BLaER1 treated with 17β-estradiol and CSF1 and Interleukin-3, amounts not matched to agents 10 nM and 100 nM (cell line): ENCODE measurements around the gene FAM76B.
A peak's percentile ranks its signal among the peaks of the same experiment; 100 is the strongest.

Experiments
- H3K27ac ChIP-seq, 11 experiments: shearing (Covaris generic); formaldehyde crosslinking; 2 replicates each; pipeline ENCODE4 v1.8.1; 2022
- H3K27me3 ChIP-seq, 11 experiments: shearing (Covaris generic); formaldehyde crosslinking; 2 replicates each; pipeline ENCODE4 v1.8.1; 2022
- H3K36me3 ChIP-seq, 11 experiments: shearing (Covaris generic); formaldehyde crosslinking; 2 replicates each; pipeline ENCODE4 v1.8.1; 2022
- H3K4me1 ChIP-seq, 10 experiments: shearing (Covaris generic); formaldehyde crosslinking; 2 replicates each; pipeline ENCODE4 v1.8.1; 2022
- H3K4me2 ChIP-seq, 11 experiments: shearing (Covaris generic); formaldehyde crosslinking; 2 replicates each; pipeline ENCODE4 v1.8.1; 2022
- H3K4me3 ChIP-seq, 10 experiments: shearing (Covaris generic); formaldehyde crosslinking; 2 replicates each; pipeline ENCODE4 v1.8.1; 2022
- H3K9ac ChIP-seq, 11 experiments: shearing (Covaris generic); formaldehyde crosslinking; 2 replicates each; pipeline ENCODE4 v1.8.1; 2022
- H3K9me3 ChIP-seq, 11 experiments: shearing (Covaris generic); formaldehyde crosslinking; replicated peaks in 1 of 11; 2 replicates each; pipeline ENCODE4 v1.8.1; 2022
- H4K20me1 ChIP-seq, 11 experiments: shearing (Covaris generic); formaldehyde crosslinking; 2 replicates each; pipeline ENCODE4 v1.8.1; 2022
- Cebpa-rat ChIP-seq, 11 experiments: shearing (Covaris generic); IDR thresholded peaks; 2 replicates each; pipeline ENCODE4 v1.8.1; 2022

FAM76B gene

DNA sequence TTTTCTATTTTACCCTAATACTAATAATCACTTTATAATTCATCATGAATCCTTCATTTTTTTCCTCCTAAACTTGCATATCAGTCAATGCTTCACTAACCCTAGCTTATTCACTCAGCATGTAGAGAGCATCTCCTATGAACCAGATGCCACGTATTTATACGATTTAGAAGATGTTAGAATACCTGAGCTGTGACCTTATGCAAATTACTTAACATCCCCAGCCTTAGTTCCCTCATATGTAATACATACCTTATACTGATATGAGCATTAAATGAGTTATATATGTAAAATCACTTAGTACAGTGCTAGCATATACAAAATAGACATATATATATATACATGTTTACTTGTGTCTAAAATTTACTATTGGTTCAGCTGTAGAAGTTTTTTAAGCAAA, 9.0 kb downstream of the FAM76B start:
- H3K9ac ChIP-seq = no peak overlapping the region
- TF ChIP-seq Cebpa-rat (IDR thresholded peaks at IDR 0.05) = no peak
- no peak overlapping the region for H3K27ac ChIP-seq
- no peak overlapping the region for H3K4me3 ChIP-seq
- H3K4me1 ChIP-seq = peaks cover 0 to 3% (median 0%) of the 10 kb centered on the region in 10 experiments; a peak in 2 of 20 replicates
- no peaks in the 10 kb centered on the region for H3K9me3 ChIP-seq
- peaks cover 0 to 12% (median 0%) of the 10 kb centered on the region in 11 experiments; a peak in 2 of 22 replicates for H4K20me1 ChIP-seq
- H3K27me3 ChIP-seq = no peaks in the 10 kb centered on the region
- peaks cover 86 to 100% (median 98%) of the 10 kb centered on the region in 11 experiments for H3K36me3 ChIP-seq
- H3K4me2 ChIP-seq = no peak overlapping the region

- Histone ChIP-seq H3K9me3 (no peaks in the 10 kb centered on the region), H3K27ac (no peak overlapping the region), H4K20me1 (peaks cover 0 to 12% (median 0%) of the 10 kb centered on the region in 11 experiments; a peak in 2 of 22 replicates), H3K36me3 (peaks cover 86 to 100% (median 98%) of the 10 kb centered on the region in 11 experiments), H3K4me1 (peaks cover 0 to 3% (median 0%) of the 10 kb centered on the region in 10 experiments; a peak in 2 of 20 replicates), H3K4me3 (no peak overlapping the region), H3K27me3 (no peaks in the 10 kb centered on the region), H3K4me2 (no peak overlapping the region), H3K9ac (no peak overlapping the region)
- TF ChIP-seq Cebpa-rat (IDR thresholded peaks at IDR 0.05) = no peak
These were observed 10.9 kb downstream of the FAM76B start for GRCh38 chr11:95778699-95779098.

GRCh38 chr11:95776859-95777258, 12.7 kb downstream of the FAM76B start:
- no peak overlapping the region for H3K9ac ChIP-seq
- H3K36me3 ChIP-seq = peaks cover 78 to 96% (median 93%) of the 10 kb centered on the region in 11 experiments

DNA sequence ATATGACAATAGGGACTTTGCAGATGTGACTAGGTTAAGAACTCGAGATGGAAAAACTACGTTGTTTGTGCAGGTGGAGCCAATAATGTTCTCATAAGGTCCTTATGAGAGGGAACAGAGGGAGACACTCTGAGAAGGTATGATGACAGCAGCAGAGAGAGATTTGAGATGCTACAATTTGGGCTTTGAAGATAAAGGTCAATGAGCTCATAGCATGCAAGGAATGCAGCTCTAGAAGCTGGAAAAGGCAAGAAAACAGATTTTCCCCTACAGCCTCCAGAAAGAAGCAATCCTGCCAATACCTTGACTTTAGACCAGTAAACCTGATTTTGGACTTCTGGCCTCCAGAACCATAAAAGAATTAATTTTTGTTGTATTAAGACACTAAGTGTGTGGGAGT, 21.1 kb downstream of the FAM76B start:
- TF ChIP-seq Cebpa-rat (IDR thresholded peaks at IDR 0.05) = no peak
- Histone ChIP-seq H3K4me2 (peak overlapping the region in 2 of 11 experiments; percentile 60 to 69; a peak in 1 of 22 replicates), H3K4me1 (peaks cover 0 to 23% (median 13%) of the 10 kb centered on the region in 10 experiments; a peak in 14 of 20 replicates), H3K36me3 (peaks cover 21 to 53% (median 32%) of the 10 kb centered on the region in 11 experiments; a peak in 21 of 22 replicates), H3K4me3 (no peak overlapping the region), H3K27me3 (no peaks in the 10 kb centered on the region), H3K9me3 (no peaks in the 10 kb centered on the region), H4K20me1 (no peaks in the 10 kb centered on the region), H3K9ac (no peak overlapping the region), H3K27ac (no peak overlapping the region)

More at GRCh38 chr11:95776859-95777258, 12.7 kb downstream of the FAM76B start:
- Histone ChIP-seq H3K4me2 (no peak overlapping the region), H3K27ac (no peak overlapping the region), H3K9me3 (no peaks in the 10 kb centered on the region), H3K4me1 (no peaks in the 10 kb centered on the region), H4K20me1 (peaks cover 0 to 12% (median 0%) of the 10 kb centered on the region in 11 experiments; a peak in 1 of 22 replicates), H3K27me3 (no peaks in the 10 kb centered on the region), H3K4me3 (no peak overlapping the region)
- no peak for TF ChIP-seq Cebpa-rat (IDR thresholded peaks at IDR 0.05)

- Histone ChIP-seq H4K20me1 (no peaks in the 10 kb centered on the region), H3K27me3 (no peaks in the 10 kb centered on the region), H3K27ac (no peak overlapping the region), H3K9me3 (no peaks in the 10 kb centered on the region), H3K4me1 (peaks cover 0 to 23% (median 13%) of the 10 kb centered on the region in 10 experiments; a peak in 14 of 20 replicates), H3K36me3 (peaks cover 15 to 47% (median 27%) of the 10 kb centered on the region in 11 experiments; a peak in 19 of 22 replicates), H3K4me2 (peak overlapping the region in 8 of 11 experiments; percentile 8 to 75 (median 56); a peak in 12 of 22 replicates), H3K4me3 (no peak overlapping the region), H3K9ac (no peak overlapping the region)
- TF ChIP-seq Cebpa-rat (IDR thresholded peaks at IDR 0.05) = 0 out of 22 replicates have a peak, but pooled peaks of 1 of the 11 experiments have one; percentile 32
These were observed 22.1 kb downstream of the FAM76B start for GRCh38 chr11:95767498-95767897.

DNA sequence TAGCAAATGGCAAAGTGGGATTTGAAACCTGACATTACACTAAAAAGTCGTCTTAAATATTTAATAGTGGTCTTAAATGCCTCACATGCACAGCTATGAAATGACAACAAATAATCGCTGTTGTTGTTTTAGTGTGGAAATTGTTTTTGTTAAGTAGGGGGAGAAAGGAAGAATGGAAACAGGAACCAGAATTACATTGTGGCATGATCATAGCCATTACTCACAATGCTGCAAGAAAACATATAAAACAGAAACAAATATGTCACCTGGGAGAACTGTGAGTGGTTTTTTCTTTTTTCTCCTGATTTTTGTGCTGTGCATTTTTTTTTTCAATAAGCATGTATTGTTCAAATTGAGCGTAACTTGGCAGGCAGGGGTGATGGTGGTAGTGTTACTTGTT, 22.9 kb downstream of the FAM76B start:
- no peaks in the 10 kb centered on the region for H4K20me1 ChIP-seq
- H3K27me3 ChIP-seq = no peaks in the 10 kb centered on the region
- no peaks in the 10 kb centered on the region for H3K9me3 ChIP-seq
- no peak overlapping the region for H3K4me3 ChIP-seq
- H3K4me1 ChIP-seq = peaks cover 0 to 23% (median 13%) of the 10 kb centered on the region in 10 experiments; a peak in 15 of 20 replicates
- peaks cover 9 to 39% (median 19%) of the 10 kb centered on the region in 11 experiments; a peak in 19 of 22 replicates for H3K36me3 ChIP-seq
- H3K9ac ChIP-seq = no peak overlapping the region
- peak overlapping the region in 4 of 11 experiments; percentile 52 to 75 (median 64); a peak in 5 of 22 replicates for H3K4me2 ChIP-seq
- no peak for TF ChIP-seq Cebpa-rat (IDR thresholded peaks at IDR 0.05)
- no peak overlapping the region for H3K27ac ChIP-seq

- Histone ChIP-seq H3K4me2 (no peak overlapping the region), H3K4me3 (no peak overlapping the region), H3K27ac (no peak overlapping the region), H3K36me3 (peaks cover 0 to 20% (median 9%) of the 10 kb centered on the region in 11 experiments; a peak in 17 of 22 replicates), H3K4me1 (peaks cover 20 to 37% (median 26%) of the 10 kb centered on the region in 10 experiments), H3K9ac (no peak overlapping the region), H3K9me3 (no peaks in the 10 kb centered on the region), H4K20me1 (no peaks in the 10 kb centered on the region), H3K27me3 (no peaks in the 10 kb centered on the region)
- no peak for TF ChIP-seq Cebpa-rat (IDR thresholded peaks at IDR 0.05)
These were observed 25.2 kb downstream of the FAM76B start for GRCh38 chr11:95764267-95764898.

GRCh38 chr11:95762534-95762933, 27.0 kb downstream of the FAM76B start:
- no peak for TF ChIP-seq Cebpa-rat (IDR thresholded peaks at IDR 0.05)
- H3K4me3 ChIP-seq = no peak overlapping the region

GRCh38 chr11:95760941-95761340, 28.6 kb downstream of the FAM76B start:
- 0 out of 22 replicates have a peak overlapping the region, but pooled peaks of 1 of the 11 experiments have one; percentile 8 for H3K27ac ChIP-seq
- H3K4me3 ChIP-seq = no peak overlapping the region
- TF ChIP-seq Cebpa-rat (IDR thresholded peaks at IDR 0.05) = no peak
- no peaks in the 10 kb centered on the region for H4K20me1 ChIP-seq
- peaks cover 7 to 33% (median 24%) of the 10 kb centered on the region in 10 experiments; a peak in 19 of 20 replicates for H3K4me1 ChIP-seq
- no peaks in the 10 kb centered on the region for H3K27me3 ChIP-seq
- no peak overlapping the region for H3K9ac ChIP-seq
- no peaks in the 10 kb centered on the region for H3K36me3 ChIP-seq
- no peaks in the 10 kb centered on the region for H3K9me3 ChIP-seq
- peak overlapping the region in 7 of 11 experiments; percentile 39 to 68 (median 59); a peak in 15 of 22 replicates for H3K4me2 ChIP-seq

More at GRCh38 chr11:95762534-95762933, 27.0 kb downstream of the FAM76B start:
- Histone ChIP-seq H3K9me3 (no peaks in the 10 kb centered on the region), H3K4me1 (peaks cover 18 to 40% (median 26%) of the 10 kb centered on the region in 10 experiments), H3K27ac (no peak overlapping the region), H3K27me3 (no peaks in the 10 kb centered on the region), H3K9ac (no peak overlapping the region), H4K20me1 (no peaks in the 10 kb centered on the region), H3K36me3 (peaks cover 0 to 2% (median 0%) of the 10 kb centered on the region in 11 experiments; a peak in 2 of 22 replicates), H3K4me2 (no peak overlapping the region)
